OCI-LY3 (cell line): ENCODE measurements around the gene PCNX2.

ENCODE experiments used
- H2AFZ ChIP-seq: fragments of 200-600, 300-600 bp; shearing (Covaris generic); 2 replicates; pipeline ENCODE4 v1.6.0; 2014; ENCODE audit warnings: antibody characterized with exemption, low read depth, low read length
- H3K27ac ChIP-seq: fragments of 200-600, 300-600 bp; sonication (generic); 2 replicates; pipeline ENCODE4 v1.5.1; 2014; ENCODE audit warnings: mild to moderate bottlenecking, low read length, moderate library complexity, mixed read lengths
- H3K27me3 ChIP-seq: fragments of 200-600, 300-600 bp; sonication (generic); 2 replicates; pipeline ENCODE4 v1.6.1; 2014; ENCODE audit warnings: low read depth, low read length, mixed read lengths
- H3K36me3 ChIP-seq: fragments of 200-600, 300-600 bp; sonication (generic); replicated peaks from 2 replicates; pipeline ENCODE3; 2014; ENCODE audit warnings: low read depth, low read length, mixed read lengths
- H3K4me1 ChIP-seq: fragments of 300-600, 200-600 bp; sonication (generic); 2 replicates; pipeline ENCODE4 v1.6.1; 2014; ENCODE audit warnings: low read length, mixed read lengths
- H3K4me2 ChIP-seq: fragments of 200-600, 300-600 bp; sonication (generic); 2 replicates; pipeline ENCODE4 v1.6.1; 2014; ENCODE audit warnings: low read length, mixed read lengths
- H3K4me3 ChIP-seq: fragments of 300-600, 200-600 bp; sonication (generic); 2 replicates; pipeline ENCODE4 v1.5.1; 2014; ENCODE audit warnings: antibody characterized with exemption, mild to moderate bottlenecking, low read length, moderate library complexity
- H3K79me2 ChIP-seq: fragments of 300-600, 200-600 bp; shearing (Covaris generic); 2 replicates; pipeline ENCODE4 v1.6.1; 2014; ENCODE audit warnings: mild to moderate bottlenecking, low read length, mixed read lengths
- H3K9ac ChIP-seq: fragments of 300-600, 200-600 bp; shearing (Covaris generic); 2 replicates; pipeline ENCODE4 v1.6.0; 2014; ENCODE audit warnings: mild to moderate bottlenecking, low read length, moderate library complexity
- H3K9me3 ChIP-seq: fragments of 200-600, 300-600 bp; shearing (Covaris generic); 2 replicates; pipeline ENCODE4 v1.6.1; 2014; ENCODE audit warnings: low read length, mixed read lengths; ENCODE audit not compliant: insufficient read depth
- H4K20me1 ChIP-seq: fragments of 200-600, 300-600 bp; sonication (generic); 2 replicates; pipeline ENCODE4 v1.6.1; 2016; ENCODE audit warnings: low read length, mixed read lengths; ENCODE audit not compliant: insufficient read depth
- CTCF ChIP-seq: fragments of 200-600, 300-600 bp; sonication (generic); IDR thresholded peaks from 2 replicates; pipeline ENCODE4 v1.5.1; 2014; ENCODE audit warnings: antibody characterized with exemption, low read length, low read depth
- EZH2phosphoT487 ChIP-seq: fragments of 200-600 bp; shearing (Covaris generic); IDR thresholded peaks from 2 replicates; pipeline ENCODE4 v1.6.1; 2018; ENCODE audit warnings: antibody characterized with exemption, mixed run types, low read depth

The PCNX2 gene

GRCh38 chr1:232965124-232965911 lies 330.2 kb downstream of the PCNX2 start:
- no peaks in the 10 kb centered on the region for H3K79me2 ChIP-seq
- H3K9ac ChIP-seq, result no peak overlapping the region
- no peak overlapping the region for H3K4me2 ChIP-seq
- no peaks in the 10 kb centered on the region for H3K27me3 ChIP-seq
- no peak overlapping the region for H3K4me3 ChIP-seq
- no peak overlapping the region for H2AFZ ChIP-seq
- H3K27ac ChIP-seq, result no peak overlapping the region
- H3K36me3 ChIP-seq, result peaks cover 20% of the 10 kb centered on the region
- no peaks in the 10 kb centered on the region for H3K4me1 ChIP-seq
- TF ChIP-seq EZH2phosphoT487 (no peak), CTCF (no peak)
- no peaks in the 10 kb centered on the region for H3K9me3 ChIP-seq
- no peaks in the 10 kb centered on the region for H4K20me1 ChIP-seq

DNA sequence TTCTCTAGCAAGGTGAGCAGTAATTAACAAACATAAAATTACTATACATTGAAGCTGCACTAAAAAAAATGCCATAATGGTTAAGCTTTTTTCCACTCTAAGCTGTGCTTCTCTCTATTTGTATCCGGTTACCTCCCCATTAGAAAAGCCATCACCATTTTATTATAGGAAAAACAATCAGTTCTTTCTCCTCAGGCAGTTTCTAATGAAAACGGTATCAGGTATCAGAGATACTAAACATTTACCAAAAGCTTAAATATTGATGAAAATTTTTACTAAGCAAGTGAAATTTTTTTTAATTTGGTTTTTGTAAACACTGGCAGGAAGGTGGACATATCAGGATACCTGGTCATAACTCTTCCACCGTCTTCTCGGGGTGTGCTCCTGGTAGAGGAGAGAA lies 330.9 kb downstream of the PCNX2 start:
- Histone ChIP-seq H3K27me3 (no peaks in the 10 kb centered on the region), H3K9me3 (no peaks in the 10 kb centered on the region), H4K20me1 (no peaks in the 10 kb centered on the region), H3K27ac (no peak overlapping the region), H3K4me3 (no peak overlapping the region), H2AFZ (no peak overlapping the region), H3K36me3 (peaks cover 15% of the 10 kb centered on the region), H3K4me2 (no peak overlapping the region), H3K79me2 (no peaks in the 10 kb centered on the region), H3K9ac (no peak overlapping the region), H3K4me1 (no peaks in the 10 kb centered on the region)
- TF ChIP-seq CTCF, result no peak
- no peak for TF ChIP-seq EZH2phosphoT487

DNA sequence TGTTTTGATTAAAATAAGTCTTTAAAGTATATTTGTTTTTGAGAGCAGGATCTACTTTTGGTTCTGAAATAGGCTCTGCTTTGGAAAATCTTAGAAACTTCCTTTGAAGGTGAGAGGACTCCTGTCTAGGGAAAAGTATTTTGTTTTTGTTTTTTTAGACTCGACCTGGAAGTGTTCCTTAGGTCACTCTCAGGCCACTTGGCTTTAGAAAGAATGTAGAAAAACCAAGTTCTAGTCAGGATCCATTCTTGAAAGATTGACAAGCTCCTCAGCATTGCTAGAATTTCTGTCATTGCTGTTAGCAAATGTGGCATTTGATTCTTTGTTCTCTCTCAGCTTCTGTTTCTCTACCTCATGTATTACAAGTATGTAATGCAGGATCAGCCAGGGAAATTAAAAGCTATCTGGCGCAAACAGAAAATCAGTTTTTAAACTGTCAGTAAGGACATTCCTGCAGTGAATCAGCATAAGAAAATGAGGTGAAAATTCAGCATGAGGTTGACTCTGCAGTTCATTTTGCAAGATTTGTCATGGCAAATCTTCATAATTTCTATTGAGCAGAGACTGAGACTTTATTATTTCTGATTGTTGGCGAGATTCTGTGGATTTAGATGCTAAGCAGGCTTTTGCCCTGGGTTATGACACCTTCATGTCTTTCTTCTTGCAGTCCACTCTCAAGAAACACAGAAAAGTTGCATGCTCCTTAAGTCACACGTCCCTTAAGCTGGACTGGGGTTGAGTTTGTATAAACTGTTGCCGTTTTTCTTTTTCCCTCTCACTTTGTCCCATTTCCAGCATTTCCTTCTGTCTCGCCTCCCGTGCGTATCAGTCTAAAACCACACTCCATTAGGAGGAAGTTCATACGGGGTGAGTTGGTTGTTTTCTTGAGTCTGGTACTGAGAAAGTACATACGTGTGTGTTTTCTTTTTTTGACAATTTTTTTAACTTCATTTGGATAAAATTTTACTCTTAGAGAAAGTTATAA lies 332.5 kb downstream of the PCNX2 start:
- no peaks in the 10 kb centered on the region for H3K27me3 ChIP-seq
- H3K4me1 ChIP-seq, result no peaks in the 10 kb centered on the region
- H3K9me3 ChIP-seq, result no peaks in the 10 kb centered on the region; the same call in 1 of the 2 replicates
- no peak overlapping the region for H2AFZ ChIP-seq
- no peak overlapping the region for H3K4me2 ChIP-seq
- H3K79me2 ChIP-seq, result no peaks in the 10 kb centered on the region
- H3K27ac ChIP-seq, result no peak overlapping the region
- TF ChIP-seq EZH2phosphoT487 (no peak), CTCF (no peak)
- H4K20me1 ChIP-seq, result no peaks in the 10 kb centered on the region
- H3K9ac ChIP-seq, result no peak overlapping the region
- H3K36me3 ChIP-seq, result peaks cover 25% of the 10 kb centered on the region
- H3K4me3 ChIP-seq, result no peak overlapping the region

- no peaks in the 10 kb centered on the region; the same call in 1 of the 2 replicates for H3K9me3 ChIP-seq
- H3K4me1 ChIP-seq, result no peaks in the 10 kb centered on the region
- TF ChIP-seq CTCF (no peak), EZH2phosphoT487 (no peak)
- peaks cover 37% of the 10 kb centered on the region for H3K36me3 ChIP-seq
- H3K4me2 ChIP-seq, result no peak overlapping the region
- H4K20me1 ChIP-seq, result no peaks in the 10 kb centered on the region
- H3K79me2 ChIP-seq, result peaks cover 7% of the 10 kb centered on the region; the same call in 1 of the 2 replicates
- H3K4me3 ChIP-seq, result no peak overlapping the region
- H3K27ac ChIP-seq, result no peak overlapping the region
- no peaks in the 10 kb centered on the region for H3K27me3 ChIP-seq
- no peak overlapping the region for H2AFZ ChIP-seq
- no peak overlapping the region for H3K9ac ChIP-seq
Observed at GRCh38 chr1:232958067-232958466, 337.5 kb downstream of the PCNX2 start.
